GM19238 (cell line): ENCODE measurements around the gene C1RL.

Source experiments
- DNase-seq: peaks from one replicate; pipeline ENCODE4 v3.0.0; 2011; ENCODE audit warnings: low spot score; ENCODE audit not compliant: insufficient read length

The C1RL gene

DNA sequence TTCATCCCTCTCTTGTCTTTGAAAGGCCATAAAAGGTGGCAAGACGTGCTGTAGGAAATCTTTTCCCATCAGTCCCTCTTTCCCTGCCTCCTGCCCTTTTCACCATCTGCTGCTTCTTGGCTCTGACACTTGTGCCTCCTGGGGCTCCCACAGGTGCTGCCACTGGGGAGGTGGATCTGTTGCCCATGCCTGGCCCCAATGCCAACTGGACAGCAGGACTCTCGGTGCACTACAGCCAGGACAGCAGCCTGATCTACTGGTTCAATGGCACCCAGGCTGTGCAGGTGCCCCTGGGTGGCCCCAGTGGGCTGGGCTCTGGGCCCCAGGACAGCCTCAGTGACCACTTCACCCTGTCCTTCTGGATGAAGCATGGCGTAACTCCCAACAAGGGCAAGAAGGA lies 27.7 kb upstream of the C1RL start:
- no peak for DNase-seq

DNA sequence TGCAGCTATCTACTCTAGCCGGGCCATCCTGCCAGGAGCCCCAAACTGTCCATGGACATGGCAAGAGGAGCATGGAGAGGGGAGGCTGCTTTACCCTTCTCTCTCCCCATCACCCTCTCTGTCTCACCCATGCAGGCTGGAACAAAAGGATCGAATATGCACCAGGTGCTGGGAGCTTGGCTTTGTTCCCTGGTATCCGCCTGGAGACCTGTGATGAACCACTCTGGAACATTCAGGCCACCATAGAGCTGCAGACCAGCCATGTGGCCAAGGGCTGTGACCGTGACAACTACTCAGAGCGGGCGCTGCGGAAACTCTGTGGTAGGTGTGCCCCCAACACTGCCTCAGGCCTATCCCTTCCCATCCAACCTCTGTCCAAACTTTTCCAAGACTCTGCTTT lies 27.1 kb upstream of the C1RL start:
- no peak for DNase-seq

DNA sequence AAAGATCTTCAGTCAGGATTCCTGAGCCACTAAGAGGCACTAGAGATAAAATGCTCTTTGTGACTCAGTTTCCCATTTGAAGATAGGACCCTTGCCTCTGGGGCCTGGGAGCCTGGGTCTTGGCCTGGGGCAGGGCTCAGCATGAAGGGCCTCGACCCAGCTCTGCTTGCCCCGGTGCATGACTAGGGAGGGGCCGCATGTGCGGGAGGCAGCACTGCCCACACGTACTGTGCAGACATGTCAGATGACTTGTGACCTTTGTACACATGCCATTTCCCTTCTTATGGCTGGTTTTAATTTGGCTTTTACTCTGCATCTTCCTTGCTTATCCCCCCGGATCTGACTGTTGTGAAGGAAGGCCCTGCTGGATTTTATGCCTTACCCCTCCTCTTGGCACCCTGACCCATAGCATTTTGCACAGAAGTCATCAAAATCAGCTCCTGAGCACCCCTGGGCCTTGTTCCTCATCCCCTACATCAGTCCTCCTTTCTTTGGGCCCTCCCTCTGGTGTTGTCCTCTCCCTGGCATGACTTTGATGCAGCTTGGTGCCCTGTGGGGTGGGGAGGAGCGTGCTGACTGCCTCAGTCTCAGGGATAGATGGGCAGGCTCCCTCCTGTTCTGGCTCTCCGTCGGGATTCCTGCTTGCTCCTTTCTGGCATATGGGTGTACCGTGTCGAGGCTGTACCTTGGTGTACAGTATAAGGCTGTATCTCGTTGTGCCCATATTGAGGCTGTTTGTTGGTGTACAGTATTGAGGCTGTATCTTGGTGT lies 25.6 kb upstream of the C1RL start:
- no peak for DNase-seq

DNA sequence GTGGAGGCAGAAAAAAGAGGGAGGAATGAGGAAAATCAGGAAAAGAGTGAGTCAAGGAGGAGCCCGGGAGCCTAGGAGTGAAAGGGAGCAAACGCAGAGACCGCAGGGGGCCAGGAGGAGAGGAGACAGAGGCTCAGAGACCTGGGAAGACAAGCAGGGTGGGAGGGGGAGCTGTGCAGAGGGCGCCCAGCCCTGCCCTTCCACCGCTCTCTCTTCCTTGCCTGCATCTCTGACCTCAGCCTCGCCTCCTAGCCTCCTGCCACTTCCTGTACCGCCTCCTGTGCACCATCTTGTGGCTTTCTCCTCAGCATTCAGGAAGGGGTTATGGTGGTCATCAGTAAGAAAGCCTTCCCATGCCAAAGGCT lies 22.5 kb upstream of the C1RL start:
- no peak for DNase-seq

DNA sequence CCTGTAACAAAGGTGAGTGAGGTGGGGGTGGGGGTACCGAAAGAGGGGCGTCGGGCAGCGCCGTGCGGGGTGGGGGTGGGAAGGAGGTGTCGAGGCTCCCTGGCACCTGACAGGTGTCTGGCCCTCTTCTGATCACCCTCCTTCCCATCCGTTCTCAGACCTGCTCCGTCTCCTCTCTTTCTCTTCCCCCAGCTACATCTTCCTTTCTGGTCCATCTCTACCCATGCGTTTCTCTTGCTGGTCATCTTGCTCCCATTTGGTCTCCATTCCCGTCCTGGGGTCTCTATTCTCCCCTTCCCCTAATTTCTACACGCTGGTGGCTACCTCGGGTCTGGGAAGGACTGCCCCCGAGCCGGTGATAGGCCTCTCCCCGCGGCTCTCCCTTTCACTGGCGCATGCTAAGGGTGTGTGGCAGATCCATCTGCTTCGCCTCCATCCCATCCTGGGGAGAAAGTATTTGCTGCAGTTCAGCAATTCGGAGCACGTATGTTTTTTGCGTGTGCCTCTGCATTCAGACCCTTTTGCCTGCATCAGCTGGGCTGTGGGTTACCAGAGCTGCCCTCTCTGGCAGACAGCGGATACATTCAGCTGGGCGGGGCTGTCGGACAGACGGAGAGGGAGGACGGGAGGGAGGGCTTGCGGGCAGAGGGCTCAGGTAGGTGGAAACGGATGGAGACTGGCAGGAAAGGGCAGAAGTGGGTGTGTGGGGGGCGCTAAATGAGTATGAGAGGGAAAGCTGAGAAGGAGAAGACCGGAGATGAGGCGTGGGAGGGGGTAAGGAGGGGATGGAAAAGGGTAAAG lies 21.9 kb upstream of the C1RL start:
- DNase-seq = peak; percentile 37

DNA sequence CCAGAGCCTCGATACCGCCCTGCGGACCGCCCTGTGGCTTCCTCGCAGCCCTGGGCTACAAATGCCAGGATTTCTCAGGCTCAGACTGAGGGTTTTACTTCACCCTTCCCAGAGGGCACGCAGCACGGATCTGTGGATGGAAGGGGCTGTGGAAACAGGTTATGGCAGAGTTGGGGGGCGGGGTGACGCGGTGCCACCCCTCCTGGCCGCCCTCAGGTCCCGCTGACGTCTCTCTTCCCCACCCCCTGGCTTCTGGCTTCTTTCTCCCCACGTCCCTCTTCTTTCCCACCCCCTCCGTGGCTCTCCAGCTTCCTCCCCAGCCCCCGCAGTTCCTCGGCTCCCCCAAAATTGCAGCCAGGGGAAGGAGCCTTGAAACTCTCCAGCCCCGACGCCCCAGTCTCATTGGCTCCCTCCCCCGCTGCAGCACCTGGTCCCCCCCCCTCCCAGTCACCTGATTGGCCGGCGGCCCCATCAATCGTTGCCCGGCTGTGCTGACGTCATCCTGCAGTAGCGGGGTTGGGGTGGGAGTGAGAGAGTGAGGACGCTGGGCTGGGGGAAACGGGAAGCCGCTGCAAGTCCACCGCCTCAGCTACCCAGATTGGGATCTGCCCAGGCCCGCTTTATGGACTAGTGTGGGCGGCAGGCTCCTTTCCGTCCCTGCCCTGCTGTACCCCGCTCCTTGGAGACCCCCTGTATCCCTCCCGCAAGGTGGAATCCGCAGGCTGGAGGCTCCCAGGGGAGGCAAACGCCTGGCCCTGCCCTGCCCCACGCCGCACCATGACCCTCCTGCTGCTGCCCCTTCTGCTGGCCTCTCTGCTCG lies 21.1 kb upstream of the C1RL start, which contains the start of gene CLSTN3:
Gene CLSTN3, plus strand, starts transcription at position 500 of the 820 bp plus-strand sequence. Its CDS starts 278 bp downstream, at position 778.
- peak; percentile 100 for DNase-seq

DNA sequence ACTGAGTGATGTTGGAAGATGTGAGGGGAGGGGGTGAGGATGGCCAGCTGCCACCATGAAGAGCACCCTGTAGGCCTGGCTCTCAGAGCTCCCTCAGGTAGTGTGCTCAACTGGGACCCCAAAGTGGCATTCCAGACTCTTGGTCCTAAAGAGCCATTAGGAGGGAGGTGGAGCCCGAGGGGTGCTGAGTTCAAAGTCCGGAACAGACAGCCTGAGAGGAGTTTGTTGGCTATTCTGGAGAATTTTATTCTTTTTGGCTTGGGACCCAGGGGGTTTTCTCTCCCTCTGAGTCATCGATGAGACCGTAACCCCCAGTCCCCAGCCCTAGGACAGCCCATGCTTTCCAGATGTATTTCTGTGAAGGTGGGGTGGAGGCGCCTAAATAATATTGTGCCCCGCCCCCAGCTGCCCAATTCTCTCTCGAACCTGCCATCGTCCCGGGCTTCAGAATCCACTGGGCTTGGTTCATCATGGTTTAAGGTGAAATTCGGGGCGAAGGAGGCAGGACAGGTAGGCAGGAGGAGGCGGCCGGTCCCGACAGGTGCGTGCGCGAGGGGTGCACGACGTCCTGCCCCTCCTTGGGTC lies 20.4 kb upstream of the C1RL start:
- DNase-seq = no peak

DNA sequence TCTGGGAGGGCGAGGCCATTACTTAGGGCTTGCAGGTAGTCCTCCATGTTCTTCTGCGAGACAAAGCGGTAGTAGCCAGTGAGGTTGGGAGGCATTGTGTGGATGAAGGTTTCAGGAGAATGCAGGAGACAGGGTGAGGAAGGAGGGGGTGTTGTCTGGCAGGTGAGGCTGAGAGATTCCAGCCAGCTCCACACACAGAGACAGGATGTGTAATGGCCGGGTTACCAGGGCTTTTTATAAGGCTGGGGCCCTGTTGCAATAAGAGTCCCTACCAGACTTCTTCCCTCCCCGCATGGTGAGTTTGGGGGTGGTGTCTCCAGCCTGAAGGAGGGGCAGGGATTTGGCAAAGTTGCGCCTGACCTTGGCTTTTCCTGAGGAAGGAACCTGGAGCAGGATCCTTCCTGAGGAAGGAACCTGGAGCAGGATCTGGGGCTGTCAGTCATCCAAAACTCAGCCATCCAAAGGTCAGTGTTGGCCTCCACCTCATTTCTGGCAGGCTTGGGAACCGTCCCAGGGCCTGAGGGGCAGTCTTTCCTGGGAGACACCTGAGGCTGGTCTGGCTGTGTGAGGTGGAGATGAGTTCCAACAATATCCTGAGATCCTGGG lies 19.8 kb upstream of the C1RL start, which contains the start of gene RBP5:
Gene RBP5, minus strand, starts transcription at position 209 of the 606 bp plus-strand sequence. Its CDS starts 114 bp downstream, at position 95.
- DNase-seq = no peak

DNA sequence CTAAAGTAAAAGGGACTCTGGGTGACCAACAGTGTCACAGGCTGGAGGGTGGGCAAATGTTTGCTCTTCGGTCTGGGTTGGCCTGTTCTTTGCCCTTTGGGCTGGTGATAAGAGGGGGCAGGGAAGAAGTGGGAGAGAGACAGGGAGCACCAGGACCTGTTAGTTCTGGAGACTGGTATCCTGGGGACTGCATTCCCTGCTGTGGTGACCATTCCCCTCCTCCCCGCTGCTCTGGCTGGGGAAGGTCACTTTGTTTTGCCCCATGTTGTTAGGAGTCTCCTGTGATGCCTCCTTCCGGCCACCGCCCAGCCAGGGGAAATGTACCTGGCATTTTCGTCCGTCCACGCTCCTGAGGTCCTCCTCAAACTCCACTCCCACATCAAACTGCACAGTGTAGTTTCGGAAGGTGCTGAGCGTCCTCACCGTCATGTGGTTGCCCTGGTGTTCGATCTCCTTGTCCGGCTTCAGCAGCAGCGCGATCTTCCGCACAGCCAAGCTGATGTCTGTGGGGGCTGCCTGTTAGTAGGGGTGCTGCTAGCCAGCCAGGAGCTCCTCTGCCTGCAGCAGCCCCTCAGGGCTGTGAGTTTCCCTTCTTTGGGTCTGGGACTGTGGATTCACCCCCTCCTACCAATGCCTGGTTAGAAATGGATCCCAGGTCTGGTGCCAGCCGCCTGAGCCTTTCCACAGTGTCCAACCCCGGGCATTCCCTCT lies 19.1 kb upstream of the C1RL start:
- DNase-seq = no peak

DNA sequence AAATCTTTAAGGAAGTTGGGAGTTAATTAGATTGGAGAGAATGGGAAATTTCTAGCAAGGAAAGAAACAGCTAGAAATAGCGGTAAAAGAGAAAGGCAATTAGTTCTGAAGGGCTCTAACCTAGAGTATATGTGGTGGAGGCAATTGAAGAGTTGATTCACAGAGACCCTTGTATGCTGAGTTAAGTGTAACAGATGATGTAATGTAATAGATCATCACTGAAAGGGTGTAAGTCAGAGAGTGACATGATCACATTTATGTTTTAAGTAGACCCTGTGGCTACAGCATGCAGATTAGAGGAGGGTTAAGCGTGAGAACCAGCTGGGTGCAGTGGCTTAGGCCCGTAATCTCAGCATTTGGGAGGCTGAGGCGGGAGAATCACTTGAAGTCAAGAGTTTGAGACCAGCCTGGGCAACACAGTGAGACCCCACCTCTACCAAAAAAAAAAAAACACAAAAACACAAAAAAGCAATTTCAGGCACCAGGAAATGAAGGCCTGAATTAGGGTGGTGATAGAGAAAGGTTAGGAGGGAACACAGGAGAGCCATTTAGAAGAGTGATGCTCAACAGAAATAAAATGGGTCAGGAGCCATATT lies 16.7 kb upstream of the C1RL start:
- DNase-seq = no peak

DNA sequence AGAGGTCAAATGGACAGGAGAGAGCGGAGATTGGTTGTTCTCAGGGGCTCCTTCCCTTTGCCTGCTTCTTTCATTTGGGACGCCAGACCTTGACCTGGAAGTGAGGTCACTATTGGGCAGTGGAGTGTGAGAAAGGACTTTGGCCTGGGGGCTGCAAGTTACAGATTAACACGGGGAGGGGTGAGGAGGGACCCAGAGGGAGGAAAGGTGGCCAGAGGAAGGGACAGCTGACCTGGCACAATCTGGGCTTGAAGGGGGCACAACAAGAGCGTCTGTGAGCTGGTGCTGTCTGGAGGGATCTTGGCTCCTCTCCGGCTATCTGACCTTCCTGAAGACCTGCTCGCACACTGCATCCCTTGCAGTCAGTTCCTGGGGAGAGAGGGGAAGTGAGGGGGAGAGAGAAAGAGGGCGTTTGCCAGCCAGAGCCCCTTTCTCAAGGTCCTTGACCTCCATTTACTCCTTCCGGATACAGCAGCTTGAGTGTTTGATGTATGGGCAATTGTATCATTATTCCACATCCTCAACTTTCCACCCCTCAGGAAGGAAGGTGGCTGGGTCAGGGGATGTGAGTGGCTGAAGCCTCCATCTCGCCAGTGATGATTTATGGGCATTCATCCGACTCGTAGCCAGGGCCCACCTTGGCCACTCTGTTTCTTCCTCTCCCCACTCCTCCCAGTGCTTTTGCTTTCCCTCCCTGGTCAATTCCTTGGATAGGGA lies 14.9 kb upstream of the C1RL start:
- no peak for DNase-seq

DNA sequence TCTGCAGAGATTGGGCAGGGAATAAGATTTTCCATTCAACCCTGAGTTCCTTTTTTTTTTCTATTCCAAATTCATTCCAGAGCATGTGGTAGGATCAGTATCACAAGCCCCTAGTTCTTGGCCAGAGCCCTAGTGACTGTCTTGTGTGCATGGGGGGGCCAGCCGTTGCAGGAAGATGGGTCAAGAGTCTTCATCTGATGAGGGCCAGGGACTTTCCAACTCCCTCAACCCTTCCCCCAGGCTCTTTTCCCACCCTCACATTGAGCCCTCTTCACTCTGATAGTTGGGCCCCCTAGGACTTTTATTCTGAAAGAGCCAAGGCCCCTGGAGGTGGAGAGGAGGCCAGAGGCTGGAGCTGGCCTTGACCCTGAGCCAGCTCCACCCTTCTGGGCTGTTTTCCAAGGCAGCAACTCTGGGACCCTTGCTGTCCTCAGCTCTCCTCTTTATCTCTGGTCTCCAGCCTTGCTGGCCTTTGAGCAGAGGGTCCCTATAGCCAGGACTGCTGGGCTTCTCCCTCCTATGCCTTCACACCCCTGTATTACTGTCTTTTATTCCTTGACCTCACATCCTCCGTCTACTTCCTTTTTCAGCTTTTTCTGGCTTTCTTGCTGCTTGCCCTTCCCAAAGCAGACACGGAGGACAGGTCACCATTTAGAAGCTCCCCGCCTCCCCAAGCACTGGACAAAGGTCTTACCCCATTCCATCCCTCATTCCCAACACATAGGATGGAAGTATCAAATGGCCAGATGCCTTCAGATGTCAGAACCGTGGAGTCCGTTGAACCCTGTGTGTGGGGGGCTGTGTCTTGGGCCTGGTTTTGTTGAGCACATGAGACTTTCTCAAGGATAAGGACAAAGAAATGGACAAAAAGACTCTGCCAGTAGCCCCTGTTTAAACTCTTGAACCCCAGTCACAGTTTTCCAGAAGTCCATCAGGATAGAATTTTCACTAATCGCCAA lies 14.1 kb upstream of the C1RL start:
- no peak for DNase-seq

DNA sequence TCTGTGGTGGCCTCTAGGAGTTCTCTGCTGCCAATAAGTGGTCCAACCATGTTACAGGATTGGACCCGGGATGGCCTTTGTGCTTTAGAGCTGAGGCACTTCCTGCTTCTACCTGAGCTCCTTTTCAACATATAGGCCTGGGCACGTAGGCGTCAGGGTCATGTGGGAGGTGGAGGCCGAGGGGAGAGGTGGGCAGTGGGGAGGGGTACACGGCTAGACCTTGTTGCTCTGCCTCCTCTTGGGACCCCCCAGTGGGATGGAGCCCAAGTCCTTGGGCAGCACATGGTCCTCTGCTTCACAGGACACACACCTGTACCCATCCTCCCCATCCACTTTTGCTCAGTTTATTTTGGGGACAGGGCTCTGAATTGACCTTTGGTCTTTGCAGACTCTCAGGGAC lies 12.3 kb upstream of the C1RL start:
- DNase-seq = no peak

DNA sequence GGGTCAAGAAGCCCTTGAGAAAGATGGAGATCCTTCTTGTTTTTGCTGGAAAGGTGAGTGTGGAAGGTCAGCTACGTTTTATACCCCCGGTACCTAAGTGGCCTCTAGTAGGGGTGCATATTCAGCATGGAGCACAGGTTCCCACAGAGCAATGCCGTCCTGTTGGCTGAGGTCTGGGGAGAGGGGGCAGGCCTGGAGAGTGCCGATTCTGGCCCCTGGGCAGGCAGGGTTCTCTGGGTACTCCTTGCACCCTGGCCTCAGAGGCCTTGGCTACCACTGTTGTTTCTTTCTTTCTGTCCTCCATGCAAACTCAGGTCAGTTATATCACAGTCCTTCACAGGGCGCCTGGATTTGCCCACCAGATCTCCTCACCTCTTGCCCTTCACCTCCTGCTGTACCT lies 11.2 kb upstream of the C1RL start:
- no peak for DNase-seq

DNA sequence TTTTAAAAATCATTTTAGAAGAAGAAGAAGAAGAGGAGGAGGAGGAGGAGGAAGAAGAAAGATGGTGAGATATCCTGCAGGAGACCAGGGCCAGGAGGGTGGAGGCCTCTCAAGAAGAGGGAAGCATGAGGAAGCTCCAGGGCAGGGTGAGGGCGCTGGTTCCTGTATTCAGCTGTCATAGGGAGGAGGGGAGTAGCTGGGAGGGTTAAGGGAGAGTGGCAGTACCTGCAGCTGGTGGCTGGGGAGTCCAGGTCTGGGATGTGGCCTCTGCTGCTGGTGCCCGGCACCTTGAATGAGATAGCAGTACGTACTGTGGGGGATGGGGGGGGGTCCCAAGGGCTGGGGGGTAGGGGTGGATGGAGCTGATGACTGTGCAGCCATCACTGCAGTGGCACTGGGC lies 9.9 kb upstream of the C1RL start:
- DNase-seq = no peak

DNA sequence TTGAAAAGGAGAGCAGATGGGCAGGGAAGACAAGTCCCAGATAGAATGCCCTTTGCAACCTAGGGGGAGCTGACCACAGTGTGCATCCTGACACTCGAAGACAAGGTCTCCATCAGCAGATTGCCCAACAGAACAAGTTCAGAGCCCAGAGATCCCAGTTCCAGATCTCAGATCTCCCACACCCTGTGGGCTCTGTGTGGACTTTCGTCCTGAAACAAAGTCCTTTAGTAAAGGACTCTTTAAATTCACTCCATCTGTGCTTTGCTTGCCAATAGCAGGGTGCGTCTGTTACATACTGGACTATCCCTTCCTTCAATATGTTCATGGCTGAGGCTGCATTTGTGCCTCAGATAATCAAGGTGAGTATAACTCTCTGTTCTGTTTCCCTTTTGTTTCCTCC lies 8.7 kb upstream of the C1RL start:
- DNase-seq = no peak

DNA sequence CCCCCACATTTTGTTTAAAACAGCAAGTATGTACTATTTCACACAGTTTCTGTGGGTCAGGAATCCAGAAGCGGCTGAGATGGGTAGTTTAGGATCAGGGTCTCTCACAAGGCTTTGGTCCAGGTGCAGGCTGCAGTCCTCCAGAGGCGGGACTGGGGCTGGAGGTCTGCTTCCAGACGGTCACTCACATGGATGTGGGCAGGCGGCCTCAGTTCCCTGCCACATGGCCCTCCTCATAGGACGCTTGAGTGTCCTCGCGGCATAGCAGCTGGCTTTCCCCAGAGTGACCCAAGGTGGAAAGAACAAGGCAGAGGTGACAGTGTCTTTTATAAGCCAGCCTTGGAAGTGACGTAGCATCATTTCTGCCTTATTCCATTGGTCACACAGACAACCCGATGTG lies 7.9 kb upstream of the C1RL start:
- no peak for DNase-seq

DNA sequence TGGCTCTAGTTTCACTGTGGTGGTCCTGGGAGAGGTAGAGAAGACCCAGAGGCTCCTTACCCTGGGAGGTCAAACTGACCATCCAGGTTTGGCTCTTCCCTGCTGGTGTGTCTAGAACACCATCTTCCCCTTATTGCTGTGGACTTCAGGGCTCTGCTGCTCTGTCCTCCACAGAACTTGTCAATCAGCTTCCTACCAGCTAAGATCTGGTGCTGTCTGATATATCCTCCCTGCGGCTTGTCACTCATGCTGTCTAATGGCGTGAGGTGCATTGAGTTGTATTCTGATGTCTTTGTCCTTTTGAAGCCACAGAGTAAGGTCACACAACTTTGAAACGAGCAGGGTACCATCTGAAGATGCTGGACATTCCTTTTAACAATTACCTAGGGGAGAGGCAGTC lies 7.2 kb upstream of the C1RL start:
- no peak for DNase-seq
